ENCODE data around the gene MYRF. TPM values are rescaled to one million over a fixed set of nuclear protein-coding genes. Genes with fewer than 3 reads are reported as not detected.

Gene MYRF
- total and polyA plus RNA-seq, 2 of the 4 experiments (the other 2 are of a cell fraction), result 1.6 to 10.7 TPM

- intact Hi-C loops (cut with micrococcal nuclease), result no loop called here
- Histone ChIP-seq H3K23ac (ENCODE audit: low read depth, low read length) (no peak overlapping the region), H3K4ac (ENCODE audit: low read depth, low read length) (no peak overlapping the region; the same call in 1 of the 2 replicates), H3K27ac (ENCODE audit: insufficient read depth, low read length) (no peak overlapping the region), H2BK20ac (ENCODE audit: low read depth, low read length) (no peak overlapping the region), H3K56ac (ENCODE audit: extremely low read depth, insufficient read depth, low read length) (no peak overlapping the region), H3K9me1 (ENCODE audit: insufficient read depth, low read length) (no peaks in the 10 kb centered on the region), H2AFZ (replicated peaks; ENCODE audit: low read length, poor library complexity) (no peak overlapping the region), H3K27me3 (ENCODE audit: control insufficient read depth, insufficient read depth, low read length) (peaks cover 3% of the 10 kb centered on the region; the same call in 1 of the 2 replicates), H4K20me1 (ENCODE audit: insufficient read depth, low read length) (no peaks in the 10 kb centered on the region), H3K4me2 (ENCODE audit: low read depth, low read length) (no peak overlapping the region), H2AK9ac (replicated peaks; ENCODE audit: low read depth, low read length, poor library complexity) (peak overlapping the region; percentile 89), H4K91ac (ENCODE audit: insufficient read depth, low read depth, low read length) (peak overlapping the region; percentile 32; the same call in 1 of the 2 replicates), H3K9ac (ENCODE audit: low read depth, low read length) (no peak overlapping the region), H2BK15ac (ENCODE audit: low read depth, low read length) (no peak overlapping the region), H3K4me3 (ENCODE audit: insufficient read depth, low read depth, low read length) (no peak overlapping the region), H3K18ac (ENCODE audit: low read depth, low read length) (no peak overlapping the region), H2BK5ac (ENCODE audit: low read depth, low read length, poor library complexity, severe bottlenecking) (no peak overlapping the region), H3K9me3 (ENCODE audit: control insufficient read depth, insufficient read depth, low read length) (no peaks in the 10 kb centered on the region), H4K8ac (ENCODE audit: low read depth in 2 of 2, low read length in 2 of 2) (peak overlapping the region in 1 of 2 experiments; percentile 29; a peak in 1 of 4 replicates), H3K4me1 (ENCODE audit: control insufficient read depth, insufficient read depth, low read length) (peaks cover 15% of the 10 kb centered on the region), H3K14ac (replicated peaks; ENCODE audit: low read depth, low read length) (no peak overlapping the region), H3K79me1 (ENCODE audit: low read depth in 1 of 2, low read length in 2 of 2) (0 out of 4 replicates have a peak, but pooled peaks cover 0 to 3% of the 10 kb centered on the region in 2 experiments), H3K36me3 (ENCODE audit: control insufficient read depth, insufficient read depth, low read length) (no peaks in the 10 kb centered on the region), H2BK120ac (ENCODE audit: low read depth, low read length) (no peak overlapping the region), H4K5ac (ENCODE audit: low read depth, low read length) (no peak overlapping the region), H2AK5ac (ENCODE audit: low read depth, low read length) (no peak overlapping the region)
- in situ Hi-C loops (cut with MboI; ENCODE audit: low sequenced_read_pairs), result no loop called here
- dilution Hi-C loops (cut with HindIII; ENCODE audit: low sequenced_read_pairs, unreplicated experiment), result no loop called here
- no peak for DNase-seq
- no TSS peak for BruUV-seq (replicated peaks)
- no CpG with 5 or more reads among the region's 5 CpGs for WGBS, 2 experiments (ENCODE audit: extremely low coverage in 2 of 2, insufficient read length in 1 of 2)
- TF ChIP-seq MAZ (IDR thresholded peaks at IDR 0.05; ENCODE audit: borderline replicate concordance, low read depth, low read length) (no peak), USF2 (IDR thresholded peaks at IDR 0.05; ENCODE audit: low read depth, low read length) (no peak), RAD21 (IDR thresholded peaks at IDR 0.05; ENCODE audit: low read length) (no peak)
- no peak for ATAC-seq (ENCODE audit: low read depth)
- ChIA-PET CTCF (no interaction called here), POLR2A (ENCODE audit: unreplicated experiment) (no interaction called here)
Measured at GRCh38 chr11:61753672-61754071, 1.2 kb downstream of the MYRF start.
